ENCODE measurements around the gene PRICKLE2.

- TF ChIP-seq POLR2A (IDR thresholded peaks at IDR 0.05), result no peak
- TF ChIP-seq, protein P1, sequence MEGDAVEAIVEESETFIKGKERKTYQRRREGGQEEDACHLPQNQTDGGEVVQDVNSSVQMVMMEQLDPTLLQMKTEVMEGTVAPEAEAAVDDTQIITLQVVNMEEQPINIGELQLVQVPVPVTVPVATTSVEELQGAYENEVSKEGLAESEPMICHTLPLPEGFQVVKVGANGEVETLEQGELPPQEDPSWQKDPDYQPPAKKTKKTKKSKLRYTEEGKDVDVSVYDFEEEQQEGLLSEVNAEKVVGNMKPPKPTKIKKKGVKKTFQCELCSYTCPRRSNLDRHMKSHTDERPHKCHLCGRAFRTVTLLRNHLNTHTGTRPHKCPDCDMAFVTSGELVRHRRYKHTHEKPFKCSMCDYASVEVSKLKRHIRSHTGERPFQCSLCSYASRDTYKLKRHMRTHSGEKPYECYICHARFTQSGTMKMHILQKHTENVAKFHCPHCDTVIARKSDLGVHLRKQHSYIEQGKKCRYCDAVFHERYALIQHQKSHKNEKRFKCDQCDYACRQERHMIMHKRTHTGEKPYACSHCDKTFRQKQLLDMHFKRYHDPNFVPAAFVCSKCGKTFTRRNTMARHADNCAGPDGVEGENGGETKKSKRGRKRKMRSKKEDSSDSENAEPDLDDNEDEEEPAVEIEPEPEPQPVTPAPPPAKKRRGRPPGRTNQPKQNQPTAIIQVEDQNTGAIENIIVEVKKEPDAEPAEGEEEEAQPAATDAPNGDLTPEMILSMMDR (IDR thresholded peaks at IDR 0.05), result no peak
These were observed 132.1 kb downstream of the PRICKLE2 start for GRCh38 chr3:64093211-64093610.
